H9 (cell line): ENCODE data around the gene CTDNEP1. TPM values are rescaled to one million over a fixed set of nuclear protein-coding genes. Genes with fewer than 3 reads are reported as not detected.

Experiments
- DNase-seq: peaks from one replicate; pipeline ENCODE4 v3.0.0-alpha.2; 2017
- H2AFZ ChIP-seq: one replicate; pipeline ENCODE4 v1.6.1; 2013; ENCODE audit warnings: mild to moderate bottlenecking, low read length, control low read depth, moderate library complexity
- H2AK5ac ChIP-seq: 2 replicates; pipeline ENCODE4 v1.6.1; 2013; ENCODE audit warnings: low read length, control low read depth, mixed read lengths; ENCODE audit not compliant: insufficient read length
- H2BK120ac ChIP-seq: one replicate; pipeline ENCODE4 v1.6.1; 2013; ENCODE audit warnings: low read depth, mild to moderate bottlenecking, low read length, control low read depth, inconsistent platforms; ENCODE audit not compliant: poor library complexity, severe bottlenecking
- H2BK12ac ChIP-seq: 2 replicates; pipeline ENCODE4 v1.6.1; 2013; ENCODE audit warnings: low read length, control low read depth, mixed read lengths, low read depth; ENCODE audit not compliant: insufficient read length
- H2BK15ac ChIP-seq: 2 replicates; pipeline ENCODE4 v1.6.1; 2013; ENCODE audit warnings: low read depth, low read length, control low read depth
- H2BK20ac ChIP-seq: one replicate; pipeline ENCODE4 v1.6.1; 2013; ENCODE audit warnings: low read depth, mild to moderate bottlenecking, low read length, control low read depth, inconsistent platforms; ENCODE audit not compliant: poor library complexity, severe bottlenecking
- H2BK5ac ChIP-seq: 2 replicates; pipeline ENCODE4 v1.6.1; 2013; ENCODE audit warnings: low read length, control low read depth, mixed read lengths; ENCODE audit not compliant: insufficient read length
- H3K14ac ChIP-seq: 2 replicates; pipeline ENCODE4 v1.6.1; 2013; ENCODE audit warnings: low read length, control low read depth; ENCODE audit not compliant: insufficient read depth
- H3K18ac ChIP-seq: 2 replicates; pipeline ENCODE4 v1.6.1; 2013; ENCODE audit warnings: low read depth, mild to moderate bottlenecking, mixed read lengths, low read length, control low read depth; ENCODE audit not compliant: insufficient read length
- H3K23ac ChIP-seq: 2 replicates; pipeline ENCODE4 v1.6.1; 2013; ENCODE audit warnings: low read length, control low read depth, mixed read lengths, low read depth; ENCODE audit not compliant: insufficient read length
- H3K23me2 ChIP-seq: 2 replicates; pipeline ENCODE4 v1.6.1; 2013; ENCODE audit warnings: low read depth, mild to moderate bottlenecking, mixed read lengths, low read length, control low read depth; ENCODE audit not compliant: insufficient read length, poor library complexity, severe bottlenecking
- H3K27ac ChIP-seq: 2 replicates; pipeline ENCODE4 v1.5.1; 2013; ENCODE audit warnings: low read length, control low read depth, mixed read lengths, low read depth; ENCODE audit not compliant: insufficient read length
- H3K27me3 ChIP-seq: 2 replicates; pipeline ENCODE4 v1.6.1; 2013; ENCODE audit warnings: low read length, control low read depth, inconsistent platforms; ENCODE audit not compliant: insufficient read depth
- H3K4ac ChIP-seq: 2 replicates; pipeline ENCODE4 v1.6.1; 2013; ENCODE audit warnings: low read depth, mild to moderate bottlenecking, control low read depth, inconsistent platforms, low read length, moderate library complexity
- H3K4me1 ChIP-seq: 2 replicates; pipeline ENCODE4 v1.6.1; 2013; ENCODE audit warnings: low read length, control low read depth, inconsistent platforms; ENCODE audit not compliant: insufficient read depth
- H3K4me2 ChIP-seq: 2 replicates; pipeline ENCODE4 v1.6.1; 2013; ENCODE audit warnings: low read length, control low read depth, mixed read lengths; ENCODE audit not compliant: insufficient read length, insufficient read depth
- H3K56ac ChIP-seq: 2 replicates; pipeline ENCODE4 v1.6.1; 2013; ENCODE audit warnings: low read depth, mild to moderate bottlenecking, mixed read lengths, low read length, control low read depth; ENCODE audit not compliant: insufficient read length
- H3K79me1 ChIP-seq: 2 replicates; pipeline ENCODE4 v1.6.1; 2013; ENCODE audit warnings: low read depth, mild to moderate bottlenecking, moderate library complexity, low read length, control low read depth, inconsistent platforms; ENCODE audit not compliant: insufficient read depth, poor library complexity, severe bottlenecking
- H3K79me2 ChIP-seq: 2 replicates; pipeline ENCODE4 v1.6.1; 2013; ENCODE audit warnings: low read length, control low read depth, inconsistent platforms; ENCODE audit not compliant: insufficient read depth
- H3K9ac ChIP-seq: 2 replicates; pipeline ENCODE4 v1.6.1; 2013; ENCODE audit warnings: low read length, control low read depth, mixed read lengths; ENCODE audit not compliant: insufficient read length; ENCODE audit errors: extremely low read depth
- H3K9me3 ChIP-seq: one replicate; pipeline ENCODE4 v1.6.1; 2013; ENCODE audit warnings: low read depth, low read length, inconsistent platforms; ENCODE audit not compliant: control insufficient read depth
- H3T11ph ChIP-seq: one replicate; pipeline ENCODE4 v1.6.1; 2013; ENCODE audit warnings: mild to moderate bottlenecking, low read length, control low read depth, inconsistent platforms
- H4K20me1 ChIP-seq: one replicate; pipeline ENCODE4 v1.6.1; 2013; ENCODE audit not compliant: control insufficient read depth, insufficient read length, insufficient read depth
- H4K5ac ChIP-seq: 2 replicates; pipeline ENCODE4 v1.6.1; 2013; ENCODE audit warnings: low read depth, mild to moderate bottlenecking, mixed read lengths, low read length, control low read depth; ENCODE audit not compliant: insufficient read length
- H4K8ac ChIP-seq: replicated peaks from 2 replicates; pipeline ENCODE4 v1.6.1; 2013; ENCODE audit warnings: low read length, control low read depth, mixed read lengths, low read depth; ENCODE audit not compliant: insufficient read length
- H4K91ac ChIP-seq: 2 replicates; pipeline ENCODE4 v1.6.1; 2013; ENCODE audit warnings: low read depth, mild to moderate bottlenecking, moderate library complexity, mixed read lengths, low read length, control low read depth; ENCODE audit not compliant: insufficient read length
- H3K27ac Mint-ChIP-seq, 3 experiments: 2 replicates in 2 of 3; 3 replicates in 1 of 3; pipeline ENCODE4 v1.8.0; 2020 to 2021; ENCODE audit warnings: mixed read lengths in 3 of 3, mild to moderate bottlenecking in 1 of 3, moderate library complexity in 1 of 3
- H3K27me3 Mint-ChIP-seq: 2 replicates; pipeline ENCODE4 v1.8.0; 2021; ENCODE audit warnings: low read depth, mild to moderate bottlenecking, moderate library complexity, mixed read lengths
- H3K36me3 Mint-ChIP-seq, 3 experiments: 2 replicates in 2 of 3; 3 replicates in 1 of 3; pipeline ENCODE4 v1.8.0; 2020 to 2021; ENCODE audit warnings: low read depth in 3 of 3, mixed read lengths in 3 of 3; ENCODE audit not compliant: insufficient read depth in 1 of 3
- H3K4me1 Mint-ChIP-seq, 2 experiments: 2 replicates each; pipeline ENCODE4 v1.8.0; 2020; ENCODE audit warnings: mixed read lengths in 2 of 2
- H3K4me3 Mint-ChIP-seq, 2 experiments: 2 replicates in 1 of 2; 3 replicates in 1 of 2; pipeline ENCODE4 v1.8.0; 2020 to 2021; ENCODE audit warnings: mild to moderate bottlenecking in 2 of 2, mixed read lengths in 2 of 2, moderate library complexity in 1 of 2
- H3K9me3 Mint-ChIP-seq, 2 experiments: 2 replicates in 1 of 2; 3 replicates in 1 of 2; pipeline ENCODE4 v1.8.0; 2020; ENCODE audit warnings: mild to moderate bottlenecking in 2 of 2, mixed read lengths in 2 of 2, moderate library complexity in 1 of 2
- CTCF ChIP-seq: fragments of 200-600 bp; sonication (generic); conservative IDR thresholded peaks from 3 replicates; pipeline ENCODE4 v1.8.0; 2021; ENCODE audit warnings: antibody characterized with exemption, mild to moderate bottlenecking
- WGBS: extraction: QIAGEN DNeasy Blood & Tissue Kit; methylation state at CpG from one replicate; pipeline ENCODE4 v1.1.7; 2013; ENCODE audit warnings: missing lambda C conversion rate, low lambda C conversion rate, mixed read lengths; ENCODE audit not compliant: insufficient read length; ENCODE audit errors: extremely low coverage; 5-methylcytosine and 5-hydroxymethylcytosine counted together
- total RNA-seq: library from RNA; stranded (reverse); gene quantifications from 2 replicates; pipeline ENCODE4 v1.2.1, GENCODE V29; 2021

CTDNEP1 gene
- total RNA-seq, 1 experiment from 2014 or later, result 134 TPM

GRCh38 chr17:7216242-7217112 lies 35.1 kb downstream of the CTDNEP1 start:
- WGBS, result no CpG with 5 or more reads among the region's 7 CpGs
- no peak for TF ChIP-seq CTCF
- Histone ChIP-seq H3K4me1 (peaks cover 3% of the 10 kb centered on the region; the same call in 1 of the 2 replicates), H4K8ac (no peak overlapping the region), H3K14ac (no peak overlapping the region), H3K27ac (no peak overlapping the region), H3K79me2 (peaks cover 3% of the 10 kb centered on the region; the same call in 1 of the 2 replicates), H3K79me1 (peaks cover 2% of the 10 kb centered on the region), H3K18ac (no peak overlapping the region), H2BK20ac (no peak overlapping the region), H3K23me2 (peaks cover 28% of the 10 kb centered on the region), H2BK120ac (no peak overlapping the region), H2AK5ac (no peak overlapping the region), H3K27me3 (no peaks in the 10 kb centered on the region), H4K91ac (no peak overlapping the region), H3T11ph (no peak overlapping the region), H4K5ac (no peak overlapping the region), H3K56ac (no peak overlapping the region), H3K23ac (no peak overlapping the region), H2BK15ac (no peak overlapping the region), H2AFZ (no peak overlapping the region), H3K9me3 (no peaks in the 10 kb centered on the region), H2BK12ac (no peak overlapping the region), H4K20me1 (no peaks in the 10 kb centered on the region), H2BK5ac (no peak overlapping the region), H3K9ac (no peak overlapping the region), H3K4me2 (peak overlapping the region; percentile 87), H3K4ac (no peak overlapping the region)
- H3K9me3 Mint-ChIP-seq, result no peaks in the 10 kb centered on the region
- H3K36me3 Mint-ChIP-seq, result peaks cover 4 to 12% (median 7%) of the 10 kb centered on the region in 3 experiments; a peak in 5 of 7 replicates
- H3K27ac Mint-ChIP-seq, result peak overlapping the region; percentile 83 to 97 (median 96); a peak in 6 of 7 replicates
- peaks cover 67 to 68% of the 10 kb centered on the region in 2 experiments for H3K4me1 Mint-ChIP-seq
- DNase-seq, result no peak
- no peaks in the 10 kb centered on the region; the same call in none of the 2 replicates for H3K27me3 Mint-ChIP-seq
- peak overlapping the region; percentile 72 to 91 for H3K4me3 Mint-ChIP-seq
